ENCODE measurements around the gene CDK2AP2. TPM values are rescaled to one million over a fixed set of nuclear protein-coding genes. Genes with fewer than 3 reads are reported as not detected.
A peak's percentile ranks its signal among the peaks of the same experiment; 100 is the strongest.

The CDK2AP2 gene
- total and polyA plus RNA-seq, 9 of the 15 experiments (the other 6 are each of a cell fraction or from before 2014, with no cell fraction given): 4.4 to 47.4 (median 21.7) TPM

DNA sequence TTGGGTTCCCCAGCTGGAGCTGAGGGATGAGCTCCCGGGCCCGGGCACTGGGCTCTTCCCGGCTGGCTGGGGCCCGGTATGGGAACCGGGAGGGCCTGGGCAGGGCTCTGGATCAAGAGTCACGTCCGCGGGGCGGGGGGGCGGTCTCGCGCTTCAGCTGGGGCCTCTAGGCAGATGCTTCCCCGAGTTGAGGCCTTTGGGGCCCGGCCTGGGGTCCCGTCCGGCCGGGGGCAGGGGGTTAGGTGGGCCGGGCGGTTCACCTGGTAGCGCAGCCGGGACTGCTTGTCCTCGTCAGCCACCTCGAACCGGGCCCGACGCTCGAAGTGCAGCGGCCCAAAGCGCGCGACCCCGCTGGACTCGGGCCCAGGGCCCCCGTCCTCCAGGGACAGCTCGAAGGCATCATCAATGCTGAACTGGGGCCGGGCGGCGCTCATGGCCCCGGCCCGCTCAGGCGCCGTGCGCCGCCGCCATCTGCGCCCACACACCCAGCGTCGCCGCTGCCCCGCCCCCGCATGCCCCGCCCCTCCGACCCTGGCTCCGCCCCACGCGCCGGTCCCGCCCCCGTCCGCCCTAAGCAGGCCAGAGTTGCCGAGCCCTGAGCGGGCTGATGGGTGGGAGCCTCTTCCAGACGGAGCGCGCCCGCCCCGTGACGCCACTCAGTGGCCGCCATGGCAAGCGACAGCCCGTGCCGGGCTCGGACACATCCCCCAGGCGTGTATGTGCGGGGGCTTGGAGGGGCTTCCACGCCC, 39.0 kb downstream of the CDK2AP2 start, which contains the start of gene TMEM134 (continued):
- peak; percentile 91 for TF ChIP-seq TFAP4 (CRISPR knock-in tag; IDR thresholded peaks at IDR 0.05; ENCODE audit: borderline replicate concordance)
- TF ChIP-seq RFX7 (CRISPR knock-in tag; IDR thresholded peaks at IDR 0.05): no peak
- TF ChIP-seq, protein P1, sequence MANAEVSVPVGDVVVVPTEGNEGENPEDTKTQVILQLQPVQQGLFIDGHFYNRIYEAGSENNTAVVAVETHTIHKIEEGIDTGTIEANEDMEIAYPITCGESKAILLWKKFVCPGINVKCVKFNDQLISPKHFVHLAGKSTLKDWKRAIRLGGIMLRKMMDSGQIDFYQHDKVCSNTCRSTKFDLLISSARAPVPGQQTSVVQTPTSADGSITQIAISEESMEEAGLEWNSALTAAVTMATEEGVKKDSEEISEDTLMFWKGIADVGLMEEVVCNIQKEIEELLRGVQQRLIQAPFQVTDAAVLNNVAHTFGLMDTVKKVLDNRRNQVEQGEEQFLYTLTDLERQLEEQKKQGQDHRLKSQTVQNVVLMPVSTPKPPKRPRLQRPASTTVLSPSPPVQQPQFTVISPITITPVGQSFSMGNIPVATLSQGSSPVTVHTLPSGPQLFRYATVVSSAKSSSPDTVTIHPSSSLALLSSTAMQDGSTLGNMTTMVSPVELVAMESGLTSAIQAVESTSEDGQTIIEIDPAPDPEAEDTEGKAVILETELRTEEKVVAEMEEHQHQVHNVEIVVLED (CRISPR knock-in tag; IDR thresholded peaks at IDR 0.05): 0 out of 2 replicates have a peak, but pooled peaks have one; percentile 13
- no peak for TF ChIP-seq ELF1 (tag; IDR thresholded peaks at IDR 0.05)
- TF ChIP-seq ZNF124 (CRISPR knock-in tag; IDR thresholded peaks at IDR 0.05): no peak
- TF ChIP-seq, protein P2, sequence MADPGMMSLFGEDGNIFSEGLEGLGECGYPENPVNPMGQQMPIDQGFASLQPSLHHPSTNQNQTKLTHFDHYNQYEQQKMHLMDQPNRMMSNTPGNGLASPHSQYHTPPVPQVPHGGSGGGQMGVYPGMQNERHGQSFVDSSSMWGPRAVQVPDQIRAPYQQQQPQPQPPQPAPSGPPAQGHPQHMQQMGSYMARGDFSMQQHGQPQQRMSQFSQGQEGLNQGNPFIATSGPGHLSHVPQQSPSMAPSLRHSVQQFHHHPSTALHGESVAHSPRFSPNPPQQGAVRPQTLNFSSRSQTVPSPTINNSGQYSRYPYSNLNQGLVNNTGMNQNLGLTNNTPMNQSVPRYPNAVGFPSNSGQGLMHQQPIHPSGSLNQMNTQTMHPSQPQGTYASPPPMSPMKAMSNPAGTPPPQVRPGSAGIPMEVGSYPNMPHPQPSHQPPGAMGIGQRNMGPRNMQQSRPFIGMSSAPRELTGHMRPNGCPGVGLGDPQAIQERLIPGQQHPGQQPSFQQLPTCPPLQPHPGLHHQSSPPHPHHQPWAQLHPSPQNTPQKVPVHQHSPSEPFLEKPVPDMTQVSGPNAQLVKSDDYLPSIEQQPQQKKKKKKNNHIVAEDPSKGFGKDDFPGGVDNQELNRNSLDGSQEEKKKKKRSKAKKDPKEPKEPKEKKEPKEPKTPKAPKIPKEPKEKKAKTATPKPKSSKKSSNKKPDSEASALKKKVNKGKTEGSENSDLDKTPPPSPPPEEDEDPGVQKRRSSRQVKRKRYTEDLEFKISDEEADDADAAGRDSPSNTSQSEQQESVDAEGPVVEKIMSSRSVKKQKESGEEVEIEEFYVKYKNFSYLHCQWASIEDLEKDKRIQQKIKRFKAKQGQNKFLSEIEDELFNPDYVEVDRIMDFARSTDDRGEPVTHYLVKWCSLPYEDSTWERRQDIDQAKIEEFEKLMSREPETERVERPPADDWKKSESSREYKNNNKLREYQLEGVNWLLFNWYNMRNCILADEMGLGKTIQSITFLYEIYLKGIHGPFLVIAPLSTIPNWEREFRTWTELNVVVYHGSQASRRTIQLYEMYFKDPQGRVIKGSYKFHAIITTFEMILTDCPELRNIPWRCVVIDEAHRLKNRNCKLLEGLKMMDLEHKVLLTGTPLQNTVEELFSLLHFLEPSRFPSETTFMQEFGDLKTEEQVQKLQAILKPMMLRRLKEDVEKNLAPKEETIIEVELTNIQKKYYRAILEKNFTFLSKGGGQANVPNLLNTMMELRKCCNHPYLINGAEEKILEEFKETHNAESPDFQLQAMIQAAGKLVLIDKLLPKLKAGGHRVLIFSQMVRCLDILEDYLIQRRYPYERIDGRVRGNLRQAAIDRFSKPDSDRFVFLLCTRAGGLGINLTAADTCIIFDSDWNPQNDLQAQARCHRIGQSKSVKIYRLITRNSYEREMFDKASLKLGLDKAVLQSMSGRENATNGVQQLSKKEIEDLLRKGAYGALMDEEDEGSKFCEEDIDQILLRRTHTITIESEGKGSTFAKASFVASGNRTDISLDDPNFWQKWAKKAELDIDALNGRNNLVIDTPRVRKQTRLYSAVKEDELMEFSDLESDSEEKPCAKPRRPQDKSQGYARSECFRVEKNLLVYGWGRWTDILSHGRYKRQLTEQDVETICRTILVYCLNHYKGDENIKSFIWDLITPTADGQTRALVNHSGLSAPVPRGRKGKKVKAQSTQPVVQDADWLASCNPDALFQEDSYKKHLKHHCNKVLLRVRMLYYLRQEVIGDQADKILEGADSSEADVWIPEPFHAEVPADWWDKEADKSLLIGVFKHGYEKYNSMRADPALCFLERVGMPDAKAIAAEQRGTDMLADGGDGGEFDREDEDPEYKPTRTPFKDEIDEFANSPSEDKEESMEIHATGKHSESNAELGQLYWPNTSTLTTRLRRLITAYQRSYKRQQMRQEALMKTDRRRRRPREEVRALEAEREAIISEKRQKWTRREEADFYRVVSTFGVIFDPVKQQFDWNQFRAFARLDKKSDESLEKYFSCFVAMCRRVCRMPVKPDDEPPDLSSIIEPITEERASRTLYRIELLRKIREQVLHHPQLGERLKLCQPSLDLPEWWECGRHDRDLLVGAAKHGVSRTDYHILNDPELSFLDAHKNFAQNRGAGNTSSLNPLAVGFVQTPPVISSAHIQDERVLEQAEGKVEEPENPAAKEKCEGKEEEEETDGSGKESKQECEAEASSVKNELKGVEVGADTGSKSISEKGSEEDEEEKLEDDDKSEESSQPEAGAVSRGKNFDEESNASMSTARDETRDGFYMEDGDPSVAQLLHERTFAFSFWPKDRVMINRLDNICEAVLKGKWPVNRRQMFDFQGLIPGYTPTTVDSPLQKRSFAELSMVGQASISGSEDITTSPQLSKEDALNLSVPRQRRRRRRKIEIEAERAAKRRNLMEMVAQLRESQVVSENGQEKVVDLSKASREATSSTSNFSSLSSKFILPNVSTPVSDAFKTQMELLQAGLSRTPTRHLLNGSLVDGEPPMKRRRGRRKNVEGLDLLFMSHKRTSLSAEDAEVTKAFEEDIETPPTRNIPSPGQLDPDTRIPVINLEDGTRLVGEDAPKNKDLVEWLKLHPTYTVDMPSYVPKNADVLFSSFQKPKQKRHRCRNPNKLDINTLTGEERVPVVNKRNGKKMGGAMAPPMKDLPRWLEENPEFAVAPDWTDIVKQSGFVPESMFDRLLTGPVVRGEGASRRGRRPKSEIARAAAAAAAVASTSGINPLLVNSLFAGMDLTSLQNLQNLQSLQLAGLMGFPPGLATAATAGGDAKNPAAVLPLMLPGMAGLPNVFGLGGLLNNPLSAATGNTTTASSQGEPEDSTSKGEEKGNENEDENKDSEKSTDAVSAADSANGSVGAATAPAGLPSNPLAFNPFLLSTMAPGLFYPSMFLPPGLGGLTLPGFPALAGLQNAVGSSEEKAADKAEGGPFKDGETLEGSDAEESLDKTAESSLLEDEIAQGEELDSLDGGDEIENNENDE (IDR thresholded peaks at IDR 0.05; ENCODE audit: low read depth, low read length): no peak
- peak; percentile 57 for TF ChIP-seq SAP30 (IDR thresholded peaks at IDR 0.05; ENCODE audit: borderline replicate concordance, insufficient read depth, low read depth, low read length, poor library complexity, severe bottlenecking)
